Endothelial cell of umbilical vein (primary cell): ENCODE data around the gene CADM4. TPM values are rescaled to one million over a fixed set of nuclear protein-coding genes. Genes with fewer than 3 reads are reported as not detected.

Experiments used
- BruUV-seq: library from RNA; stranded (reverse); fragments of 400-500 nt; replicated peaks from 2 replicates; lab custom pipeline; 2021; lab: Mats Ljungman, UMichigan
- CTCF ChIA-PET: fragments of 300-600, 350-600 bp; sonication (Branson Sonifier 250); formaldehyde crosslinking; loops from one replicate; lab custom pipeline; 2021; ENCODE audit warnings: antibody characterized with exemption, inconsistent platforms; lab: Charles Lee
- POLR2A ChIA-PET: fragments of 300-600, 350-600 bp; sonication (Branson Sonifier 250); formaldehyde crosslinking; loops from one replicate; lab custom pipeline; 2021; ENCODE audit warnings: antibody characterized with exemption, inconsistent platforms; lab: Charles Lee
- DNase-seq: peaks from one replicate; pipeline ENCODE4 v3.0.0-alpha.2; 2011; ENCODE audit warnings: low read depth, low spot score
- FAIRE-seq: peaks from 2 replicates; lab custom pipeline; 2011; peaks lifted over from hg19 to GRCh38; lab: Jason Lieb, UNC
- H2AFZ ChIP-seq: 2 replicates; pipeline ENCODE4 v1.6.0; 2012; ENCODE audit warnings: low read depth, low read length, control low read depth, inconsistent platforms
- H3K27ac ChIP-seq: 2 replicates; pipeline ENCODE4 v1.5.1; 2011; ENCODE audit warnings: low read depth, mild to moderate bottlenecking, control low read depth, low read length, moderate library complexity; ENCODE audit not compliant: insufficient read depth
- H3K27me3 ChIP-seq, 2 experiments: 2 replicates each; pipeline versions ENCODE4 v1.6.0 to v1.6.1; 2011; ENCODE audit warnings: low read length in 2 of 2, mixed read lengths in 1 of 2; ENCODE audit not compliant: control insufficient read depth in 2 of 2, insufficient read depth in 2 of 2
- H3K36me3 ChIP-seq, 2 experiments: 2 replicates in 1 of 2; 3 replicates in 1 of 2; pipeline ENCODE4 v1.5.1; 2011; ENCODE audit warnings: low read length in 2 of 2, mild to moderate bottlenecking in 1 of 2, moderate library complexity in 1 of 2; ENCODE audit not compliant: control insufficient read depth in 2 of 2, insufficient read depth in 2 of 2; ENCODE audit errors: extremely low read depth in 1 of 2
- H3K4me1 ChIP-seq: 3 replicates; pipeline ENCODE4 v1.5.1; 2011; ENCODE audit warnings: mild to moderate bottlenecking, low read length; ENCODE audit not compliant: control insufficient read depth, insufficient read depth; ENCODE audit errors: extremely low read depth
- H3K4me2 ChIP-seq: 2 replicates; pipeline ENCODE4 v1.6.1; 2011; ENCODE audit warnings: low read length, control low read depth, mixed read lengths; ENCODE audit not compliant: insufficient read depth
- H3K4me3 ChIP-seq, 3 experiments: fragments of 200-600 bp in 1 of 3; sonication (generic), shearing (Covaris generic) in 1 of 3; replicated peaks in 1 of 3; 2 replicates each; pipeline ENCODE4 v1.5.1; 2011 to 2016; ENCODE audit warnings: control low read depth in 3 of 3, low read length in 3 of 3, mild to moderate bottlenecking in 2 of 3, inconsistent platforms in 1 of 3, low read depth in 1 of 3, moderate library complexity in 1 of 3; ENCODE audit not compliant: insufficient read depth in 1 of 3
- H3K79me2 ChIP-seq: 2 replicates; pipeline ENCODE4 v1.6.0; 2012; ENCODE audit warnings: low read length, inconsistent platforms; ENCODE audit not compliant: control insufficient read depth, insufficient read depth
- H3K9ac ChIP-seq: replicated peaks from 2 replicates; pipeline ENCODE3; 2011; ENCODE audit warnings: low read length, control low read depth; ENCODE audit not compliant: insufficient read depth; ENCODE audit errors: extremely low read depth
- H3K9me1 ChIP-seq: replicated peaks from 3 replicates; pipeline ENCODE4 v1.6.0; 2011; ENCODE audit warnings: mild to moderate bottlenecking, low read length; ENCODE audit not compliant: control insufficient read depth, insufficient read depth; ENCODE audit errors: extremely low read depth
- H3K9me3 ChIP-seq: replicated peaks from 2 replicates; pipeline ENCODE4 v1.5.1; 2012; ENCODE audit warnings: low read length, inconsistent platforms; ENCODE audit not compliant: control insufficient read depth, insufficient read depth
- H4K20me1 ChIP-seq: replicated peaks from 2 replicates; pipeline ENCODE3; 2011; ENCODE audit warnings: mild to moderate bottlenecking, low read length; ENCODE audit not compliant: control insufficient read depth, insufficient read depth; ENCODE audit errors: extremely low read depth
- CTCF ChIP-seq, 2 donors: IDR thresholded peaks; 1 replicate in 1 of 2; 2 replicates in 1 of 2; pipeline ENCODE4 v1.5.1; 2011; ENCODE audit warnings: low read length in 2 of 2, mild to moderate bottlenecking in 2 of 2, moderate library complexity in 2 of 2, control low read depth in 1 of 2, inconsistent platforms in 1 of 2, low read depth in 1 of 2; ENCODE audit not compliant: insufficient read depth in 1 of 2; ENCODE audit errors: extremely low read depth in 1 of 2
- EZH2 ChIP-seq: IDR thresholded peaks from 2 replicates; pipeline ENCODE4 v1.6.1; 2012; ENCODE audit warnings: borderline replicate concordance, low read depth, mild to moderate bottlenecking, moderate library complexity, low read length, inconsistent platforms; ENCODE audit not compliant: severe bottlenecking
- FOS ChIP-seq: IDR thresholded peaks from 2 replicates; pipeline ENCODE4 v1.6.1; 2011; ENCODE audit warnings: mild to moderate bottlenecking, low read length, moderate library complexity, borderline replicate concordance; ENCODE audit not compliant: insufficient read depth
- GATA2 ChIP-seq: IDR thresholded peaks from 2 replicates; pipeline ENCODE4 v1.7.0; 2011; ENCODE audit warnings: low read depth, mild to moderate bottlenecking, moderate library complexity, mixed read lengths, low read length; ENCODE audit not compliant: insufficient read length, insufficient read depth
- JUN ChIP-seq: IDR thresholded peaks from 2 replicates; pipeline ENCODE4 v1.6.1; 2011; ENCODE audit warnings: borderline replicate concordance, low read depth; ENCODE audit not compliant: insufficient read length, insufficient read depth
- MAX ChIP-seq: IDR thresholded peaks from 2 replicates; pipeline ENCODE4 v1.6.1; 2011; ENCODE audit not compliant: insufficient read depth, insufficient read length
- MYC ChIP-seq: IDR thresholded peaks from one replicate; pipeline ENCODE4 v1.6.1; 2011; ENCODE audit warnings: mild to moderate bottlenecking, low read depth, low read length
- POLR2A ChIP-seq: IDR thresholded peaks from 2 replicates; pipeline ENCODE4 v1.6.1; 2012; ENCODE audit warnings: low read depth, mild to moderate bottlenecking, control low read depth, low read length
- POLR2AphosphoS5 ChIP-seq: IDR thresholded peaks from 2 replicates; pipeline ENCODE4 v1.6.1; 2012; ENCODE audit warnings: low read depth, mild to moderate bottlenecking, control low read depth, low read length, moderate library complexity; ENCODE audit not compliant: insufficient read depth
- dilution Hi-C: fragments of 300-500 bp; cut with MboI; formaldehyde crosslinking; loops from one replicate; pipeline ENCODE4 v1.15.0; 2019; ENCODE audit warnings: low sequenced_read_pairs; ENCODE audit not compliant: extremely low pct_ligation_motif_present
- intact Hi-C: fragments of 100-400 bp; cut with micrococcal nuclease; formaldehyde crosslinking; loops from one replicate; pipeline ENCODE4 v1.10.0; 2022
- polyA plus RNA-seq, 4 experiments: library from polyadenylated mRNA; depleted of rRNA in 3 of 4; stranded (reverse) in 3 of 4; unstranded in 1 of 4; fragments of >200 nt; gene quantifications; 2 replicates each; pipeline versions ENCODE4 v1.2.1 to v1.2.3, GENCODE V29; 2011 to 2012; ENCODE audit warnings: missing spikeins in 1 of 4
- total RNA-seq: library from RNA; stranded (reverse); gene quantifications from 2 replicates; pipeline ENCODE4 v1.2.3, GENCODE V29; 2021

Gene CADM4
- total and polyA plus RNA-seq, 2 donors (not counting 3 experiments of a cell fraction or from before 2014, with no cell fraction given) = 5.0 to 7.5 TPM

GRCh38 chr19:43612374-43612773, 27.3 kb downstream of the CADM4 start:
- H3K79me2 ChIP-seq = peaks cover 18% of the 10 kb centered on the region
- POLR2A ChIA-PET = no interaction called here
- H3K27me3 ChIP-seq = no peaks in the 10 kb centered on the region
- no peak overlapping the region for H2AFZ ChIP-seq
- peaks cover 0 to 30% of the 10 kb centered on the region in 2 experiments for H3K36me3 ChIP-seq
- dilution Hi-C loops (no loop called here), intact Hi-C loops (no loop called here)
- no peak overlapping the region for H3K4me3 ChIP-seq
- no TSS peak for BruUV-seq
- no peaks in the 10 kb centered on the region for H3K9me3 ChIP-seq
- FAIRE-seq (no peak), DNase-seq (no peak)
- H3K4me2 ChIP-seq = no peak overlapping the region
- H4K20me1 ChIP-seq = no peaks in the 10 kb centered on the region
- no peak overlapping the region for H3K27ac ChIP-seq
- no peak for TF ChIP-seq MYC
- TF ChIP-seq GATA2 = no peak
- TF ChIP-seq JUN = no peak
- no peak for TF ChIP-seq FOS
- TF ChIP-seq POLR2A = no peak
- no peak for TF ChIP-seq POLR2AphosphoS5
- TF ChIP-seq CTCF (IDR thresholded peaks at IDR 0.05; ENCODE audit: extremely low read depth in 1 of 2, insufficient read depth in 1 of 2, low read depth in 1 of 2, low read length in 2 of 2) = no peak
- no peak for TF ChIP-seq EZH2
- no peak for TF ChIP-seq MAX
- H3K4me1 ChIP-seq = no peaks in the 10 kb centered on the region
- no peak overlapping the region for H3K9ac ChIP-seq
- H3K9me1 ChIP-seq = no peaks in the 10 kb centered on the region
- CTCF ChIA-PET = no interaction called here
